Stimulated activated CD4-positive, alpha-beta T cell treated with anti-CD3 and anti-CD28 coated beads, Interleukin-12 subunit alpha, Interleukin-12 subunit beta, amount 100 ng/mL, for 24 hours (primary cell): ENCODE measurements around the gene TAGLN2.

Experiments used
- DNase-seq, 2 experiments: peaks; one replicate each; pipeline ENCODE4 v3.0.0-alpha.2; 2020; ENCODE audit warnings: low read depth in 2 of 2

TAGLN2 gene

GRCh38 chr1:159949123-159949522 lies 23.8 kb upstream of the TAGLN2 start:
- DNase-seq, result no peak

DNA sequence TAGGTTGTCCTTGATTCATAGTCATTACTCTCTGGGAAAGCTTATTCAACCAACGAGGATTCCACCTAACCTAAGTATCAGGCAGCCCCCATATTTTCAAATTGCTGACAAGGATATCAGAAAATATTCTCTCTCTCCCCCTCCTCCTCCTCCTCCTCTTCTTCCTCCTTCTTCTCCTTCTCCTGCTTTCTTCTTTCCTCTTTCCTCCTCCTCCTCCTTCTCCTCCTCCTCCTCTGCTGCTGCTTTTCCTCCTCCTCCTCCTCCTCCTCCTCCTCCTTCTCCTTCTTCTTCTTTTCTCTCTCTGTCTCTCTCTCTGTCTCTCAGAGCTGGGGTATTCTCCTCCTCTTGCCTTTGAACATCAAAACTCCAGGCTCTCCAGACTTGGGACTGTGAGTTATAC lies 22.6 kb upstream of the TAGLN2 start:
- DNase-seq, result no peak

- DNase-seq, result no peak
These were observed 21.2 kb upstream of the TAGLN2 start for GRCh38 chr1:159946242-159947187.

- peak; percentile 54 to 56 for DNase-seq
These were observed 20.4 kb upstream of the TAGLN2 start, which contains the start of gene IGSF9 for GRCh38 chr1:159945483-159946241. TSS of gene IGSF9 (minus strand) at chr1:159945613. CDS start at chr1:159943454, 2,159 bp downstream.

DNA sequence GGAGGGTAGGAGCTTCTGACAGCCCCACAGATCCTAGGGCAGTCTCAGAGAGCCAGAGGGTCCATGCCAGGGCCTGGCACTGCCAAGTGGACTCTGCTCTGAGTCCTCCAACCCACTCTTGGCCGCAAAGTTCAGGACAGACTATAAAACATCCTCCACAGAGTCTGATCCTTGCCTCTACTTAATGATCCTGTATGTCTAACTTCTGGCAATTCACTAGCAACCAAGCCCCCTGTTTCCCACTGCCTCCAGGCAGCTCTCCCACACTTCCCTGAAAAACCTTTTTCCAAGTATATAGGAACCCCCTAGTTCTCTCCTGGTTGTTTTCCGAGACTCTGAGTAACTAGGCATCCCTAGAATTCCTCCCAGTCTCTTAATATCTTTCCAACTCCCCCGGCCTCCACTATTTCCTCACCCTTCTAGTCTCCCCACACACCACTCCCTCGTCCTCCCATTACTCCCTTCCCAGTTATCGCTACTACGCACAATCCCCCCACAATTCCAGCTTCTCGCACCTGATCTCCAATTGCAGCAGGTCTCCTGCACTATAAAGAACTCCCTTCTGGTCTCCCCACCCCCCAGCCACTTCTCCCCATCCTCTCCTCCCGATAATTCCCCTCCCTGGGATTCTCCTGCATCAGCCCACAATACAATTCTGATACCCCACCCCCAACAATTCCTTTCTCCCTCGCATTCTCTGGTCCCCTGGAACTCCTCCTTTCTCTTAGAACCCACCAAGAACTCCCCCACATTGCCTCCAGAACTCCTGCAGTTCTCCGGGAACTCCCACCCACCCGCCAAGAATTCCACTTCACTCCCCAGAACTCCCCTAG lies 19.5 kb upstream of the TAGLN2 start:
- no peak for DNase-seq

GRCh38 chr1:159943908-159944622 lies 18.8 kb upstream of the TAGLN2 start:
- no peak for DNase-seq

GRCh38 chr1:159943278-159943640 lies 18.0 kb upstream of the TAGLN2 start:
- DNase-seq, result no peak

GRCh38 chr1:159942632-159943277 lies 17.4 kb upstream of the TAGLN2 start:
- DNase-seq, result no peak

GRCh38 chr1:159941591-159942560 lies 16.6 kb upstream of the TAGLN2 start:
- DNase-seq, result no peak

GRCh38 chr1:159941141-159941540 lies 15.8 kb upstream of the TAGLN2 start:
- no peak for DNase-seq

GRCh38 chr1:159940006-159940620 lies 14.8 kb upstream of the TAGLN2 start:
- no peak for DNase-seq

GRCh38 chr1:159939678-159940002 lies 14.3 kb upstream of the TAGLN2 start:
- DNase-seq, result no peak

GRCh38 chr1:159938905-159939677 lies 13.8 kb upstream of the TAGLN2 start:
- no peak for DNase-seq

- no peak for DNase-seq
These were observed 13.0 kb upstream of the TAGLN2 start for GRCh38 chr1:159938211-159938852.

DNA sequence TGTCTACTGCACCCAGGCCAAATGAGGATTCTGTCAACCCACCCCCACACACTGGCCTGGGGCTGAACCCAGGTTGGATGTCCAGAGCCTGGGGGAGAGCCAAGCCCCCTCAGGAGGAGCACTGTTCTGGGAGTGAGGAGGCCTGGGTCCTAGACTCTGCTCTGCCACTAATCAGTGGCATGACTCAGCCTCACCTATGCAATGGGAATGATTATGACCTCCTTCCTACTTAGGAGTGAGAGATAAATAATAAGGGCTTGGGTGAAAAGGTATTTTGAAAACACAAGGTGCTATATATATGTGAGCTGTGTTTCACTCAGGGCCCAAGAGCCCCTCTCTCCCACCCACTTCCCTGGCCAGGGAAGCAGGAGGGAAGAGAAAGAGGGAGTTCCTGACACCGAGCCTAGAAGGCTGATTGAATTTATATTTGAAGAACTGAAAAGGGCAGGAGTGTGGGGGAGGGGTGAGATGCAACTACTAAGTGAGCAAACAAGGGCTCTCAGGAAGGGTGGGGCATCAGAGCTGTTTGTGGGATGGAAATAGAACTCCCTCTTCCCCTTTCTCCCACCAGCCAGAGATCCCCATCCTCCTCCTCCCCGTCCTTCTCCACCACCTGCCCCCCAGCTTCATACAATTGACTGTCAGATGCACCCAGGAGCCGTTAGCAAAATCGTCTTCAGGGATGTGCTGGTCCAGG lies 11.9 kb upstream of the TAGLN2 start:
- DNase-seq, result no peak

DNA sequence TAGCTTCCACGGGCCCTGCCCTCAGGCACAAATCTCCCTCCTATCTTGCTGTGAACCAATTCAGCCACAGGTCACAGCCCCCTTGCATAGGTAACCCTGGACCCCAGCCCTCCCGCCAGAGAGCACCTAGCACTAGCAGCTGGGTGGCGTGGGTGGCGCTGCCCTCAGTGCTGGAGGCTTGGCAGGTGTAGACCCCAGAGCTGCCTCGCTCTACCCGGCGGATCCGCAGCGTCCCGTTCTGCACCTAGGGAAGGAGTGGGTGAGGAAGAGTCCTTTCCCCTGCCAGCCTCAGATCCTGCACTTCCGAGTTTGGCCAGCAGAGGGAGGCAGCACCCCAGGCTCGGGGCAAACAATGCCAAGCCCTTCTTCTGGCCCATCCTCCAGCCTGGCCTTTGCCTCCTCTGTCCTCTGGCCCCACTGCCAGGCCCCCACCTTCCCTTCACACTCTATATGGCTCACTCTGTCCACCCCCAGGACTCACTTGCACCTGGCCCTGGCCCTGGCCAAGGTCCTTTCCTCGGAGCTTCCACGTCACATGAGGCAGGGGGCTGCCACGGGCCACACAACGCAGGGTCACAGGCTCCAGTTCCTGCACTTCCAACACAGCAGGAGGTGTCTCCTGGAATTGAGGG lies 11.1 kb upstream of the TAGLN2 start:
- DNase-seq, result peak; percentile 59 to 80
